ENCODE data around the gene TBC1D30. TPM values are rescaled to one million over a fixed set of nuclear protein-coding genes. Genes with fewer than 3 reads are reported as not detected.

The TBC1D30 gene
- total RNA-seq, 6 experiments from 2014 or later = 1.1 to 2.7 (median 1.3) TPM

- no peaks in the 10 kb centered on the region for H3K9me3 ChIP-seq
- no peaks in the 10 kb centered on the region for H3K36me3 ChIP-seq
- ATAC-seq (peak in 2 of 4 donors; percentile 49 to 93), DNase-seq (peak in 1 of 3 donors; percentile 24)
- WGBS (ENCODE audit: insufficient coverage, low coverage, low lambda C conversion rate, missing lambda C conversion rate) = 11% methylated on average over 4 of the region's 4 CpGs
- no peak overlapping the region for H3K27ac ChIP-seq
- no peak for TF ChIP-seq POLR2A (IDR thresholded peaks at IDR 0.05)
- TF ChIP-seq CTCF (IDR thresholded peaks at IDR 0.05) = no peak
- no peaks in the 10 kb centered on the region for H3K27me3 ChIP-seq
- H3K4me3 ChIP-seq = no peak overlapping the region
- intact Hi-C loops (cut with DNase I) = no loop called here
- H3K4me1 ChIP-seq = no peaks in the 10 kb centered on the region
Measured at GRCh38 chr12:64900540-64900939, 76.1 kb downstream of the TBC1D30 start.

GRCh38 chr12:64903479-64904152, 79.2 kb downstream of the TBC1D30 start:
- H3K27me3 ChIP-seq = no peaks in the 10 kb centered on the region
- no peak overlapping the region for H3K4me3 ChIP-seq
- H3K27ac ChIP-seq = no peak overlapping the region
- H3K36me3 ChIP-seq = no peaks in the 10 kb centered on the region
- H3K4me1 ChIP-seq = no peaks in the 10 kb centered on the region
- intact Hi-C loops (cut with DNase I) = no loop called here
- ATAC-seq (no peak), DNase-seq (no peak)
- no peaks in the 10 kb centered on the region for H3K9me3 ChIP-seq
- WGBS (ENCODE audit: insufficient coverage, low coverage, low lambda C conversion rate, missing lambda C conversion rate) = 67% methylated on average over 5 of the region's 5 CpGs
- TF ChIP-seq POLR2A (IDR thresholded peaks at IDR 0.05) (no peak), CTCF (IDR thresholded peaks at IDR 0.05) (no peak)

GRCh38 chr12:64907097-64907496, 82.7 kb downstream of the TBC1D30 start:
- H3K9me3 ChIP-seq = no peaks in the 10 kb centered on the region
- H3K4me3 ChIP-seq = no peak overlapping the region
- no peak for DNase-seq
- no peaks in the 10 kb centered on the region for H3K4me1 ChIP-seq
- intact Hi-C loops (cut with DNase I) = no loop called here
- 78% methylated on average over 3 of the region's 3 CpGs for WGBS (ENCODE audit: insufficient coverage, low coverage, low lambda C conversion rate, missing lambda C conversion rate)
- H3K27ac ChIP-seq = no peak overlapping the region
- no peaks in the 10 kb centered on the region for H3K36me3 ChIP-seq
- H3K27me3 ChIP-seq = no peaks in the 10 kb centered on the region
- TF ChIP-seq CTCF (IDR thresholded peaks at IDR 0.05) = no peak
- no peak for TF ChIP-seq POLR2A (IDR thresholded peaks at IDR 0.05)
- no peak for ATAC-seq

- no peaks in the 10 kb centered on the region for H3K36me3 ChIP-seq
- no peak for TF ChIP-seq POLR2A (IDR thresholded peaks at IDR 0.05)
- no peak for TF ChIP-seq CTCF (IDR thresholded peaks at IDR 0.05)
- H3K9me3 ChIP-seq = no peaks in the 10 kb centered on the region
- 83% methylated on average over 5 of the region's 6 CpGs for WGBS (ENCODE audit: insufficient coverage, low coverage, low lambda C conversion rate, missing lambda C conversion rate)
- H3K4me1 ChIP-seq = no peaks in the 10 kb centered on the region
- intact Hi-C loops (cut with DNase I) = no loop called here
- no peak overlapping the region for H3K27ac ChIP-seq
- no peaks in the 10 kb centered on the region for H3K27me3 ChIP-seq
- H3K4me3 ChIP-seq = no peak overlapping the region
- DNase-seq (no peak), ATAC-seq (no peak)
Measured at GRCh38 chr12:64909124-64909523, 84.7 kb downstream of the TBC1D30 start.
